Measurements from ENCODE around the gene SLMAP.

- no peak for TF ChIP-seq CTCF (conservative IDR thresholded peaks at IDR 0.05; ENCODE audit: low read depth, low read length)
- TF ChIP-seq RFX5 (IDR thresholded peaks at IDR 0.05; ENCODE audit: low read depth, low read length) = no peak
- TF ChIP-seq POLR2A (IDR thresholded peaks at IDR 0.05; ENCODE audit: low read depth, low read length) = no peak
- TF ChIP-seq RAD21 (IDR thresholded peaks at IDR 0.05; ENCODE audit: low read length) = no peak
- no peak for TF ChIP-seq MAZ (IDR thresholded peaks at IDR 0.05; ENCODE audit: borderline replicate concordance, low read depth, low read length)
- no peak for TF ChIP-seq MXI1 (IDR thresholded peaks at IDR 0.05; ENCODE audit: borderline replicate concordance, low read depth, low read length)
These were observed 60.5 kb downstream of the SLMAP start for GRCh38 chr3:57816471-57817095.
